Lung (tissue), 16 donors: ENCODE data around the gene GP9. TPM values are rescaled to one million over a fixed set of nuclear protein-coding genes. Genes with fewer than 3 reads are reported as not detected.
A peak's percentile ranks its signal among the peaks of the same experiment; 100 is the strongest.

Source experiments
- ATAC-seq: fragments of 200-7000 bp; cut with Tn5 transposase; one replicate; pipeline ENCODE4 v1.9.1; 2020; ENCODE audit warnings: moderate number of reproducible peaks; ENCODE audit not compliant: insufficient read depth, low FRiP score
- DNase-seq, 3 donors: peaks; one replicate each; pipeline ENCODE4 v3.0.0-alpha.2; 2013 to 2017
- H3K27ac ChIP-seq, 2 donors: one replicate each; pipeline ENCODE4 v1.5.1; 2013; ENCODE audit warnings: mild to moderate bottlenecking in 2 of 2, moderate library complexity in 2 of 2, control low read depth in 1 of 2, inconsistent platforms in 1 of 2, low read depth in 1 of 2, low read length in 1 of 2
- H3K27me3 ChIP-seq, 3 donors: one replicate each; pipeline ENCODE4 v1.5.1; 2013; ENCODE audit warnings: low read length in 2 of 3; ENCODE audit not compliant: control insufficient read depth in 3 of 3, insufficient read depth in 3 of 3
- H3K36me3 ChIP-seq, 4 donors: one replicate each; pipeline ENCODE4 v1.5.1; 2013; ENCODE audit warnings: low read length in 4 of 4, mild to moderate bottlenecking in 1 of 4, moderate library complexity in 1 of 4; ENCODE audit not compliant: control insufficient read depth in 4 of 4, insufficient read depth in 4 of 4
- H3K4me1 ChIP-seq, 5 donors: one replicate each; pipeline ENCODE4 v1.5.1; 2013; ENCODE audit warnings: low read length in 5 of 5, mild to moderate bottlenecking in 2 of 5, moderate library complexity in 1 of 5; ENCODE audit not compliant: control insufficient read depth in 5 of 5, insufficient read depth in 5 of 5
- H3K4me3 ChIP-seq: one replicate; pipeline ENCODE4 v1.5.1; 2013; ENCODE audit warnings: mild to moderate bottlenecking, control low read depth, moderate library complexity
- H3K9ac ChIP-seq, 2 donors: one replicate each; pipeline ENCODE4 v1.5.1; 2013; ENCODE audit warnings: low read length in 2 of 2, control low read depth in 1 of 2; ENCODE audit not compliant: insufficient read depth in 1 of 2
- H3K9me3 ChIP-seq, 4 donors: one replicate each; pipeline ENCODE4 v1.5.1; 2013; ENCODE audit warnings: low read length in 3 of 4, mild to moderate bottlenecking in 1 of 4, moderate library complexity in 1 of 4; ENCODE audit not compliant: control insufficient read depth in 4 of 4, insufficient read depth in 3 of 4
- WGBS, 2 donors: extraction: QIAGEN DNeasy Blood & Tissue Kit; methylation state at CpG; one replicate each; pipeline ENCODE4 v1.1.7; 2013; 5-methylcytosine and 5-hydroxymethylcytosine counted together
- long read RNA-seq, 5 donors: transcript quantifications; one replicate each; lab custom pipeline, GENCODE V29; 2026
- polyA plus RNA-seq, 2 donors: library from polyadenylated mRNA; stranded (reverse); fragments of 200-250 nt; gene quantifications; one replicate each; pipeline ENCODE4 v1.2.1, GENCODE V29; 2013
- total RNA-seq, 2 donors: library from RNA; depleted of rRNA in 1 of 2; stranded (reverse); fragments of >200 nt in 1 of 2; gene quantifications; one replicate each; pipeline ENCODE4 v1.2.1, GENCODE V29; 2014 to 2021
- TF ChIP-seq, protein P1 (sequence below): IDR thresholded peaks from 2 replicates; pipeline ENCODE4 v1.5.1; 2012; ENCODE audit warnings: mild to moderate bottlenecking; ENCODE audit errors: control extremely low read depth, extremely low read depth
- donor health status: control.
- donor health status: control.
- donor health status: Bipolar disorder and iron deficiency.
- donor health status: healthy.
- donor health status: DM: yes; HTN: yes; CAD: no.

Gene GP9
- total RNA-seq (1 to 10 TPM in 1 of 2 donors, under 1 TPM in 1; 0.40 to 3.0 TPM), polyA plus RNA-seq (1 to 10 TPM; 1.3 to 6.2 TPM)
- long read RNA-seq, donor 1, partial matches to known transcripts, result 0 of 1 reads
- long read RNA-seq, donor 1, other reads (novel, unspliced or antisense), result 0 of 1 reads
- long read RNA-seq, donor 2, result 0 reads
- long read RNA-seq, donor 3, partial matches to known transcripts, result 0 of 1 reads
- long read RNA-seq, donor 3, other reads (novel, unspliced or antisense), result 0 of 1 reads
- long read RNA-seq, donor 4, partial matches to known transcripts, result 0 of 2 reads
- long read RNA-seq, donor 4, other reads (novel, unspliced or antisense), result 0 of 2 reads
- long read RNA-seq, donor 5, partial matches to known transcripts, result 0 of 2 reads
- long read RNA-seq, donor 5, other reads (novel, unspliced or antisense), result 0 of 2 reads

DNA sequence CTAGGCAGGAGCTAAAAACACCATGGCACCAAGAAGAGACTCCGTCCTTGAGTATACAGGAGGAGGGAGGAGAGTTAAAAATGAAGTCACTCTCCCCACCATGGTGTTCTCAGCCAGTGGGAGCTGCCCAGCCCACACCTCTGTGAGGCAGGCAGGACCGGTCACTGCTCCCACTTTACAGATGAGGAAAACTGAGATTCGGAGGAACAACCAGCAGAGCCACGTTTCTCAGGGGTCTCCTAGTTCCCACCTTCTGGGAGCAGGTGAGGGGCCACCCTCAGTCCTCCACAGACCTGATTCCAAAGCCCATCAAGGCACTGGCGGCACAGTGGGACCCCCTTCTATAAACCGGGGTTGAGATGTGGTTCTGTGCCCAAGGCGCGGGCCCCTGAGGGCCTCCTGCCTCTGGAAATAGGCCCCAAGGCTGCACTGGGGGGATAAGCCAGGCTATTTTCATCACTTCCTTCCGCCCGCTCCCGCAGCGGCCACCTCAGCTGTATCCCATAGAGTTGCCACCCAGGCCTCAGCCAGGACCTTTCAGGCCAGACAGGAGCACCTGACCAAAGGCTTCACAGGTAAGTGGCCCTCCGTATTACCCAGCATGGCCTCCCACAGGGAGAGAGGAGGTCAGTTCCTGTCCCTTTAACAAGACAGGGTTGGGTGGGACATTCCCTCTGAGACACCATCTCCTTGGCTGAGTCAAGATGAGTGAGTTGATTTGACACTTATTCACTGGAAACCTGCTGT is at the start of gene GP9:
Gene GP9, plus strand, starts transcription at position 504 of the 747 bp plus-strand sequence. CDS start 961 bp downstream, outside the sequence.
- Histone ChIP-seq H3K27me3 (no peaks in the 10 kb centered on the region), H3K36me3 (no peaks in the 10 kb centered on the region), H3K9ac (no peak within 1 kb of the TSS), H3K9me3 (no peaks in the 10 kb centered on the region), H3K4me1 (peaks cover 0 to 10% (median 0%) of the 10 kb centered on the region in 5 donors), H3K4me3 (no peak within 1 kb of the TSS), H3K27ac (no peak within 1 kb of the TSS)
- DNase-seq, result no peak
- 51 to 72% methylated on average over 13 of the region's 13 CpGs for WGBS, 2 donors
- TF ChIP-seq, protein P1, sequence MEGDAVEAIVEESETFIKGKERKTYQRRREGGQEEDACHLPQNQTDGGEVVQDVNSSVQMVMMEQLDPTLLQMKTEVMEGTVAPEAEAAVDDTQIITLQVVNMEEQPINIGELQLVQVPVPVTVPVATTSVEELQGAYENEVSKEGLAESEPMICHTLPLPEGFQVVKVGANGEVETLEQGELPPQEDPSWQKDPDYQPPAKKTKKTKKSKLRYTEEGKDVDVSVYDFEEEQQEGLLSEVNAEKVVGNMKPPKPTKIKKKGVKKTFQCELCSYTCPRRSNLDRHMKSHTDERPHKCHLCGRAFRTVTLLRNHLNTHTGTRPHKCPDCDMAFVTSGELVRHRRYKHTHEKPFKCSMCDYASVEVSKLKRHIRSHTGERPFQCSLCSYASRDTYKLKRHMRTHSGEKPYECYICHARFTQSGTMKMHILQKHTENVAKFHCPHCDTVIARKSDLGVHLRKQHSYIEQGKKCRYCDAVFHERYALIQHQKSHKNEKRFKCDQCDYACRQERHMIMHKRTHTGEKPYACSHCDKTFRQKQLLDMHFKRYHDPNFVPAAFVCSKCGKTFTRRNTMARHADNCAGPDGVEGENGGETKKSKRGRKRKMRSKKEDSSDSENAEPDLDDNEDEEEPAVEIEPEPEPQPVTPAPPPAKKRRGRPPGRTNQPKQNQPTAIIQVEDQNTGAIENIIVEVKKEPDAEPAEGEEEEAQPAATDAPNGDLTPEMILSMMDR, result no peak
- ATAC-seq, result no peak

DNA sequence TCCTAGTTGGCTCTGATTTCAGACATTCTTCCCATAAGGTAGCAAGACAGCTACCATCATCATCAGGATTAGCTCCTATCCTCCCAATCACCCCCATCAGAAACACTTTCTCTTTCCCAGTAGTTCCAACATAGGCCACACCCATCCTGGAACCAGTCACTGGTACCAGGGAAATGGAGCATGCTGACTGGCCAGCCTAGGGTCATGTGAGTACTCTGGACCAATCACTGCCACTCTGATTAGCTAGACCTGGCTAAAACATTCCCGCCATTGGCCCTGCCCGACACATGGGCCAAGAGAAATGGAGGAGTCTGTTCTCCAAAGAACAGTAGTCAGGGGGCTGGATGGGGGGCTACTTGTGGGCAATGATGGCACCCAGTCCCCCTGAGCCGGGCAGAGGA is 47.1 kb upstream of the GP9 start:
- DNase-seq, result no peak
- Histone ChIP-seq H3K27me3 (no peaks in the 10 kb centered on the region), H3K4me1 (peaks cover 0 to 55% (median 15%) of the 10 kb centered on the region in 5 donors), H3K4me3 (no peak overlapping the region), H3K9me3 (no peaks in the 10 kb centered on the region), H3K27ac (peak overlapping the region in 1 of 2 donors; percentile 80), H3K36me3 (no peaks in the 10 kb centered on the region), H3K9ac (no peak overlapping the region)
- ATAC-seq, result no peak
- TF ChIP-seq, protein P1, result no peak
- 95 to 98% methylated on average over 3 of the region's 3 CpGs for WGBS, 2 donors

DNA sequence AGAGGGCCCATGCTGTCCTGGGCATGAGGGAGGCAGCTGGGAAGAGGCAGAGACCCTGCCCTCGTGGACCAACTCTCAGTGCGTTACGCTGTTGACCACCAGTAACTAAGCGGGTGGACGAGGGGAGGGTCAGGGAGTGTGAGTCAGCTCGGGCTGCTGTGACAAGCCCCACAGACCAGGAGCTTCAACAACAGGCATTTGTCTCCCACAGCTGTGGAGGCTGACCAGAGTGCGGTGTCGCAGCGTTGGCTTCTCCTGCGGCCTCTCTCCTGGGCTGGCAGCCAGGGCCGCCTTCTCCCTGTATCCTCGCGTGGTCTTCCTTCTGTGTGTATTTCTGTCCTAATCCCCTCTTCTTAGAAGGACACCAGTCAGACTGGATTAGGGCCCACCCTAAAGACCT is 46.4 kb upstream of the GP9 start:
- peaks cover 0 to 60% (median 19%) of the 10 kb centered on the region in 5 donors for H3K4me1 ChIP-seq

More for the DNA sequence above, 46.4 kb upstream of the GP9 start:
- H3K27ac ChIP-seq, result peak overlapping the region in 1 of 2 donors; percentile 80
- H3K9me3 ChIP-seq, result no peaks in the 10 kb centered on the region
- no peak for ATAC-seq
- TF ChIP-seq, protein P1, result no peak
- H3K9ac ChIP-seq, result no peak overlapping the region
- no peak overlapping the region for H3K4me3 ChIP-seq
- DNase-seq, result peak; percentile 74 to 92 (median 86)
- H3K27me3 ChIP-seq, result no peaks in the 10 kb centered on the region
- 74 to 87% methylated on average over 13 of the region's 13 CpGs for WGBS, 2 donors
- H3K36me3 ChIP-seq, result no peaks in the 10 kb centered on the region
